Endometrial microvascular endothelial cells (primary cell): ENCODE measurements around the gene MPI. TPM values are rescaled to one million over a fixed set of nuclear protein-coding genes. Genes with fewer than 3 reads are reported as not detected.
"Not testable (repeated sequence)": the region's sequence is repeated elsewhere in the genome, so short reads cannot be mapped to it uniquely, and the experiment has no call there.

Experiments
- in situ Hi-C: cut with HindIII; loops from 2 replicates; pipeline ENCODE4 v1.10.0; 2017; ENCODE audit warnings: low sequenced_read_pairs, low pct_unique_long_range_greater_than_20kb; ENCODE audit errors: inconsistent ontology term
- total RNA-seq: library from RNA; depleted of rRNA; stranded (reverse); fragments of >200 nt; gene quantifications from one replicate; pipeline ENCODE4 v1.2.3, GENCODE V29; 2015; ENCODE audit errors: inconsistent ontology term

MPI gene
- total RNA-seq, 1 donor from 2014 or later, result 48.7 TPM

GRCh38 chr15:74907163-74907870 is 17.5 kb downstream of the MPI start:
- in situ Hi-C loops, result no loop called here

DNA sequence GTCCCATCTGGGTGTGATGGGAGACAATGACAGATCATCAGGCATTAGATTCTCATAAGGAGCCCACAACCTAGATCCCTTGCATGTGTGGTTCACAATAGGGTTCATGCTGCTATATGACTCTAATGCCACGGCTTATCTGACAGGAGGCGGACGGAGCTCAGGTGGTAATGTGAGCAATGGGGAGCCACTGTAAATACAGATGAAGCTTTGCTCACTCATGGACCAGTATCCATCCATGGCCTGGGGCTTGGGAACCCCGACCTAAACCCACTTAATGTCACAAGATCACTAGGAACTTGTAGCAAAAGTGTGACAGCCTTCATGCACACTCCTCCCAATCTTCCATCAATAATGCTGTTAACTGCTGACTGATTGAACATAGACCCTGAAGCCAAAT is 18.8 kb downstream of the MPI start:
- in situ Hi-C loops, result no loop called here

DNA sequence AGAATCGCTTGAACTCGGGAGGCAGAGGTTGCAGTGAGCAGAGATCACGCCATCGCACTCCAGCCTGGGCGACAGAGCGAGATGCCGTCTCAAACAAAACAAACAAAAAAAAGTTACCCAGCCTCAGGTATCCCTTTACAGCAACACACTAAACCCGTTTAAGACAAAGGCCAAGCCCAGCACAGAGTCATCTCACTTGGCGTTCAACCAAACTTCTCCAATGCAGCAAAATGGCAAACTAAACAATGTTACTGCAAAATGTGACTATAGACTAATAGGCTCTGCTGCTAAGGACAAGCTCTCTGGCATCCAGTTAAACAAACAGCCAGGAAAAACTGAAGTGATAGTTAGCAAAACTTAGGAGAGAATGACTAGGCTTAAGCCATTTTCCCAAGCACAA is 23.2 kb downstream of the MPI start:
- in situ Hi-C loops, result no loop called here

- in situ Hi-C loops, result not testable (repeated sequence)
Observed at GRCh38 chr15:74913799-74914198, 24.0 kb downstream of the MPI start.

DNA sequence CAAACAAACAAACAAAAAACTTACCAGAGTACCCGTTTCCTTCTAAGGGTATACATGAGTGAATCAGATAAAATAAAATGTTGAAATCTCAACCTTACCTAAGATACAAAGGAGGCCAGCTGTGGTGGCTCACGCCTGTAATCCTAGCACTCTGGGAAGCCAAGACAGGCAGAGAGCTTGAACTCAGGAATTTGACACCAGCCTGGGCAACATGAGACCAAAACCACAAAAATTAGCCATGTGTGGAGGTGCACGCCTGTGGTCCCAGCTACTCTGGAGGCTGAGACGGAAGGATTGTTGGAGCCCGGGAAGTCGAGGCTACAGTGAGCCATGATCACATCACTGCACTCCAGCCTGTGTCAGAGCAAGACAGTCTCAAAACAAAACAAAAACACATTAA is 27.8 kb downstream of the MPI start:
- in situ Hi-C loops, result no loop called here

DNA sequence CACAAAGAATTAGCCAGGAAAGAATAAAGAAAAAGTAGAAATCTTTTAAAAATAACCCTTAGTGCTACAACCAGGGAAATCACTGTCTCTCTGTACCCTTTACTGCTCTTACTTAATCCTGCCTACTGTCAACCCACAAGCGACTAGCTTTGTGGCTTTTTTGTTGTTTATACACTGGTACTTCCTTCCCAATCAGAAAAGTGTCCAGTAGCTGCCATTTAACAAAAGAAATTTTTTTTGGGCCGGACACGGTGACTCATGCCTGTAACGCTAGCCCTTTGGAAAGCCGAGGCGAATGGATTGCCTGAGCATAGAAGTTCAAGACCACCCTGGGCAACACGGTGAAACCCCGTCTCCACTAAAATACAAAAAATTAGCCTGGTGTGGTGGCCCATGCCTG is 30.6 kb downstream of the MPI start:
- in situ Hi-C loops, result no loop called here

GRCh38 chr15:74924525-74924924 is 34.7 kb downstream of the MPI start:
- in situ Hi-C loops, result no loop called here

DNA sequence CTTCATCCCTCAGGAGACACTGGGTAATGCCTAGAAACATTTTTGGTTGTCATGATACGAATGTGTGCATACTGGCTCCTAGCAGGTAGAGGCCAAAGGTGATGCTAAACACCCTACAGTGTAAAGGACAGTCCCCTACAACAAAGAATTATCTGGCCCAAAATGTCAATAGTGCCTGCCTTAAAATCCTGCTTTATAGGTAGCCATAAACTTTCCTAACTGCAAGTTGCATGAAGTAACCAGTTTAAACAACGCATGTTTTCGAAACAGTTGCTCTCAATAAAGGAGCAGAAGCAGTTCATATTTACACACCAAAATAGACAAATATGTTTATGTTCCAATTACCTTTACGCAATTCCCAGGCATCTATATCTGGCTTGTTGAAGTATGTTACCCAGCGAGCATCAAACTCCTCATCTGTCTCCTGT is 38.9 kb downstream of the MPI start:
- in situ Hi-C loops, result no loop called here

GRCh38 chr15:74933573-74933972 is 43.7 kb downstream of the MPI start:
- in situ Hi-C loops, result no loop called here

- in situ Hi-C loops, result not testable (repeated sequence)
Observed at GRCh38 chr15:74935193-74935592, 45.4 kb downstream of the MPI start.

DNA sequence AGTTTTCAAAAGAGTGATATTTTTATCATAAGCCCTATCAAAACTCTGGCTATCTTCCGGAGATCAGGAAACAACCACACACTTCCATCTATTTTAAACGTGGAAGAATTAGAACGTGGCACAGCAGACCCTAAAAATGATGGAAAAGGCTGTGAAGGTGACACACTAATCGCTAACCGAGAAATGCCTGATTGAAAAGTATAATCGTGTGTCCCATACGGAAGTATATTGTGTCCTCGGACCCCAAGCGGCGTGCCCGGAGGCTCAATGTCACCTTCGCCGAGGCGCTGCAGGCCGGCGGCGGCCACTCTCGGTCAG is 47.4 kb downstream of the MPI start:
- in situ Hi-C loops, result no loop called here

- in situ Hi-C loops, result no loop called here
Observed at GRCh38 chr15:74937590-74938371, 47.9 kb downstream of the MPI start, which contains the start of gene COX5A. TSS of gene COX5A (minus strand) at chr15:74938073. CDS start at chr15:74938014, 59 bp downstream.

GRCh38 chr15:74950078-74950908 is 60.5 kb downstream of the MPI start:
- in situ Hi-C loops, result no loop called here

DNA sequence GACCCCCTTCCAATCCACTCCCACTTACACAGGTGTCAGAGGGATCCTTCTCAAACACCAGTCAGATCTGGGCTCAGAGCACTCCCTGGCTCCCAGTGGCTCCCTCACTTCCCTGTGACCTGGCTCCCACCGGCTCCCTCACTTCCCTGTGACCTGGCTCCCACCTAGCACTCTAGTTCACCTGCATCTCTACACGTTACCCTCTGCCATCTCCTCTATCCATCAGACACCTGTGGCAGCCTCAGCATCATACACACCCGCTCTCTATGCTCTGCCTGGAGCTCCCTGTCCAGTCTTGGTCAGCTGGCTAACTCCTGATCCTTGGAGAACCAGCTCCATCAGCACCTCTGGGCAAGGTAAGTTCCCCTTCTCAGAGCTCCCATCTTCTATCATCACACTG is 61.2 kb downstream of the MPI start:
- in situ Hi-C loops, result no loop called here

Other genes starting within 250 kb of the MPI start
- 14.2 TPM for gene EDC3, start 194.0 kb upstream of the MPI start, total RNA-seq
- 0.37 TPM for gene CYP1A1, start 164.5 kb upstream of the MPI start, total RNA-seq
- not detected for gene CYP1A2, start 141.2 kb upstream of the MPI start, total RNA-seq
- 35.7 TPM for gene CSK, start 108.0 kb upstream of the MPI start, total RNA-seq
- gene LMAN1L, start 77.2 kb upstream of the MPI start, total RNA-seq, result not detected
- gene CPLX3, start 63.4 kb upstream of the MPI start, total RNA-seq, result not detected
- gene ULK3, start 46.9 kb upstream of the MPI start, total RNA-seq, result 40.2 TPM
- gene SCAMP2, start 16.7 kb upstream of the MPI start, total RNA-seq, result 93.2 TPM
- gene FAM219B, start 16.8 kb downstream of the MPI start, total RNA-seq, result 30.4 TPM
- gene COX5A, start 48.0 kb downstream of the MPI start, total RNA-seq, result 116 TPM
- 11.8 TPM for gene RPP25, start 66.7 kb downstream of the MPI start, total RNA-seq
- gene SCAMP5, start 105.5 kb downstream of the MPI start, total RNA-seq, result 27.4 TPM
- 29.0 TPM for gene PPCDC, start 133.5 kb downstream of the MPI start, total RNA-seq